HG03342 (cell line): ENCODE data around the gene ALPL.

Source experiments
- ATAC-seq: cut with Tn5 transposase; IDR thresholded peaks from one replicate; pipeline ENCODE4 v1.9.1; 2021; ENCODE audit warnings: mild to moderate bottlenecking, moderate library complexity; ENCODE audit not compliant: unreplicated experiment

Gene ALPL

DNA sequence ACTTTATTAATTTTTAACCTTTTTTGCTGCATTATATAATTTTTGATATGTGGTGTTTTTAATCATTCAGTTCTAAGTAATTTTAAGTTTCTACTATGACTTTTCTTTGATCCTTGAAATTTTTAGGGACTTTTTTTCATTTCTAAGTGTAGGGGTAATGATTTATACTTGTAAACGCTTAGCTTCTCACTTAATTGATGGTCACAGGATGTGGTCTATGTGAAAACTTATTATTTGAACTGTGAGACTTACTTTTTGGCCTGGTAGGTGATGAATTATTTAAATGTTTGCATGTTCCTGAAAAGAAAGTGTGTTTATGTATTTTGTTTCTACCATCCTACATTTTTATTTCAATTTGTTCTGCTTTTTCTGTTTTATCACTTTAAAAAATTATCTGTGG, 17.2 kb downstream of the ALPL start:
- ATAC-seq, result no peak

GRCh38 chr1:21530368-21531016, 21.3 kb downstream of the ALPL start:
- no peak for ATAC-seq

DNA sequence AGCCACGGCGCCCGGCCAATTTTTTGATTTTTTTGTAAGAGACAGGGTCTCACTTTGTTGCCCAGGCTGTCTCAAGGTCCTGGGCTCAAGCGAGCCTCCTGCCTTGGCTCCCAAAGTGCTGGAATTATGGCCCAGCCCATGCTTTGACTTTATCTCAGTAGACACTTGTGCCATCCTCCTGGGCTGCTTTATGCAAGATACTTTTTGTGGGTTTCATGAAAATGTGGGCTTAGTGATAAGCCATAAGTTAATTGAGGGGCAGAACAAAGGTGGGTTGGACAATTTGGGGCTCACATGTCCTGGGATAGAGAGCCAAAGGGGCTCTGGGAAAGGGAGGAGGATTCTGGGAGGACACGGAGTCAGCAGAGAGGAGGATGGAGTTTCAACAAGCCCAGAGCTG, 22.0 kb downstream of the ALPL start:
- no peak for ATAC-seq

DNA sequence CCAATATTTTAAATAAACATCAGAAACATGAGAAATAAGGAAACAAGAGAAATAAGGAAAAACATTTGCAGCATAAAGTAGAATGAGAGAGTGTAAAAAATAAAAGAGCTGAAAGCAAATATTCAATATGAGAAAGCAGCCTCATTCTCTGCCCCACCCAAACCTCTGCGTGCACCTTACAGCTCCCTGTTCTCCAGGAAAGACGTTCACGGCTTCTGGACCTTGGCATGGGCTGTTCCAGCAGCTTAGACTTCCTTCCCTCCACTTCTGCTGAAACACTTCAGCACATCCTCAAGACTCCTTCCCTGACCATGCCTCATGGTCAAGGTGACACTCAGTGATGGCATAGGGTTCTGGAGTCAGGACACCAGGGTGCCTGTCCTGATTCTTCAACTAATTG, 23.3 kb downstream of the ALPL start:
- no peak for ATAC-seq

DNA sequence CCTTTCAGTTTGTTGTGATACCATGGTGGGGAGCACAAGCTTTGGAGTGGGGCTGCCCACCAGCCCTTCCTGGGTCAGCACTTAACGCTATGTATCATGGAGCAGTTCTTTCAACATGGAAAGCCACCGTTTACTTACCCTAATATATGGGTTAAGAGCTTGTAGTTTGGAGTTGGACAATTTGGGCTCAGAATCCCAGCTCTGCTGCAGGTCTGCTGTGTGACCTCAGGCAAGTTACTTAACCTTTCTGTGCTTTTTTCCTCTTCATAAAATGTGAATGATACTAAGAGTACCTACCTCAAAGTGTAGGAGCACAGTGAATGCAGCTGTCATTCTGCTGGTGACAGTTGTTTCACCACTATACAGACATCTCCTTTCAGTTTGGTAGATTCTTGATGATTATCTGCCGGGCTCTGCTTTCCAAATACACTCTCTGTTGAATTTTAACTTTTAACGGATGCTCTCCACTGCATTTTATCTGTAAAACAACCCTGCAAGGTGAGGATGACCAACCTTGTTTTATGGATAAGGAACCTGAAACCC, 23.8 kb downstream of the ALPL start:
- ATAC-seq, result no peak

- ATAC-seq, result no peak
These were observed 24.9 kb downstream of the ALPL start for GRCh38 chr1:21534146-21534545.

DNA sequence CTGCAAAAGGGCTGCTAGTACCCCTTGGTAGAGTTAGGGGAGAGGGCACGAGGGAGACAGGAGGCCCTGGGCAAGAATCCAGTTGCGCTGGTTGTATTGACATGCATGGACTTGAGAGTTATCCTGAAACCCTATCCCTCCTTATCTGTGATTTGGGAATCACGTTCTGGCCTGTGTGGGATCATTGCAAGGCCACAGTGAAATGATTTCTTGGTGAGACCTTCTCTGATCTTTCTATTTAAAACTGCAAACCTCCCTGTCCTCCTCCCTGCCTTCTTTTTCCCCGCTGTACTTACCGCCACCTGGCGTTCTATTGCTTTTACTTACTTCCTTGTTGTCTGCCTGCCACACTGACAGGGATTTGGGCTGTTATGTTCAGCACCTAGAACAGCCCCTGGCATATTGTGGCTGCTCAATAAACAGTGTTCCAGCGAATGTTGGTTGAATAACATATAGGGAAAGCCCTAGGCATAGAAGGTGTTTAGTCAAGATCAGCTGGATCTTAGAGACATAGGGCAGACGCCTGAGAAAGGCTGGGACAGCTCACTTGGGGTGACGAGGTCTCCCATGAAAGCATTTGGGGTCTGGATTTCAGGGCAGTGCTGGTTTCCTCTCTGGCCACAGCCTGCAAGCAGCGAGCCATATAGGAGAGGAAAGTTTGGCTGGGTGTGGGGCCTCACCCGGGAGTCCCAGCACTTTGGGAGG, 25.6 kb downstream of the ALPL start:
- ATAC-seq, result no peak

DNA sequence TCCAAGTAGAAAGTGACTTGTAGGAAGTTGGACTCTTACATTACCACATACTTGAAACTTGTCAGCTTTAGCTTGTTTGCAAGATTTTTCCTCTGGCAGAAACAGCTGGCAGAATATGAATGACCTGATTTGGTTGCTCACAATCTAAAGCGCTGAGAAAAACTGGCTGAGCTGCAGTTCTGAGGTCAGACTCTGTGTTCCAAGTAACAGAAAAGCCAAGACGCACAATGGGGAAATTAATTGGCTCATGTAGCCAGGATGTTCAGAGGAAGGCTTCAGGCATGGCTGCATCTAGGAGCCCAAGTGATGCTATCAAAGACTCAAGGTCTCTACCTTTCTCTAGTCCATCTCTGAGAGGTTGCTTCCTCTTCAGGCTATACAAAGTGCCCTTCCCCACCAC, 27.0 kb downstream of the ALPL start:
- ATAC-seq, result no peak

DNA sequence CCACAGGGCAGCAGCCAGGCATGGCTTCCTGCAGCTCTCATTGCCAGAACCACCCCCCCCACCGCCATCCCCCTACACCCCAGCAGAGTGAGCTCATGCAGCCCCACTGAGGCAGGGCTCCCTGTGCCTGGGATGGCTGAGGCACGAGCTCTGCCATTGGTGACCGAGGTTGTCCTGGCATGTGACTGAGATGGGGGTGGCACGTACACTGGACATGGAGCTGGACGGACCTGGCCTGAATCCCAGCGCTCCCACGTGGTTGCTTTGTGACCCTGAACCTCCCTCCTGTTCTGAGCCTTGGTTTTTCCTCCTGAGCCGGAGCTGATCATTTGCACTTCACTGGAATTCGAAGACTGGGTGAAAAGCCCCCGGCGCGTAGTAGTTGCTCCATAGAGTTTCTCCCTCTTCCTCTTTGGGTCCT, 28.3 kb downstream of the ALPL start:
- ATAC-seq, result no peak

DNA sequence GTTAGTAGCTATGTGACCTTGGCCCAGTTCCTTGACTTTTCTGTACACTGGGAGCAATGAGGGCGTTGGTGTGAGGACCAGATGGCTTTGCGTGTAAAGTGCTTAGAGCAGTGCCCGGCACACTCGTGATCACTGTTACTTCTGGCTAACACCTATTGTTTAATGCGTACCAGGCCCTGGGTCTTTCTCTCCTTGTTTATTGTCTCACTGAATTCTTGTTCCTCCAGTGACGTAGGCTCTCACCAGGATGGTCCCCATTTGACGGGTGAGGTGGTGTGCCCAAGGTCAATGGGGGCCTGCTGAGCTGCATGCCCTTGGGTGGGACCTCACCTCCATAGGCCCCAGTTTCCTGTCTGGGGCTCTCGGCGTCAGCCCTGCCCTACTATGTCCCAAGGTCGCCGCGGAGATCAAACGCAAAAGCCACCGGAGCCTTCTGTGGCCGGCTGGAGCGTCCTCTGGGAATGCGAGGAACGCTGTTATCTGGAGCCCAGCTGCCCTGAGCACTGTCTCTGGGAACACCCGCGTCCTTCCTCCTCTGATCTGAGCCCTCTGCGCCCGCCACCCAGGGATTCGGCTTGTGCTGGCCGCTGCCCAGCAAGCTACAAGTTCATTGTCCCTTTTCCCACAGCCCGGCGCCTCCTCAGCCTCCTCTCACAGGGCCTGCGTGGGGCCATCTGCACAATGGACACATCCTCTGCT, 28.9 kb downstream of the ALPL start:
- no peak for ATAC-seq

GRCh38 chr1:21539933-21540332, 30.7 kb downstream of the ALPL start:
- ATAC-seq, result no peak

GRCh38 chr1:21541329-21541728, 32.1 kb downstream of the ALPL start:
- ATAC-seq, result no peak

DNA sequence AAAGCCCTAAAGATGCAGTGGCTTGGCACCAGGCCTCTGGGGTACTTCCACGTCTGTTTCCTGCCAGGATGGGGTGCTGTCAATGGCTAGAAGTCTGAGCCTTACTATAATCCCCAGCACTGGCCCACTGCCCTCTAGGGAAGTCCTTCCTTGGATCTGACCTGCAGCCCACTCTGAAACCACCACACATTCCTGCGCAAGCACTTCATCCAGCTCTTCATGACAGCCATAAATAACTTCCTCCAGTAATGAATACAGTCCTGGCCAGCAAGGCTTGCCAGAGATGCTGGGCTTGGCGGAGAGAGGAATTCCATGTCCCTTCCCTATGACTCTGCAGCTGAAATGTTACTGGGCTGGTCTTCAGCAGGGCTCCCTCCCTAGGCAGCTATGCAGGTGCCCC, 32.6 kb downstream of the ALPL start:
- no peak for ATAC-seq

DNA sequence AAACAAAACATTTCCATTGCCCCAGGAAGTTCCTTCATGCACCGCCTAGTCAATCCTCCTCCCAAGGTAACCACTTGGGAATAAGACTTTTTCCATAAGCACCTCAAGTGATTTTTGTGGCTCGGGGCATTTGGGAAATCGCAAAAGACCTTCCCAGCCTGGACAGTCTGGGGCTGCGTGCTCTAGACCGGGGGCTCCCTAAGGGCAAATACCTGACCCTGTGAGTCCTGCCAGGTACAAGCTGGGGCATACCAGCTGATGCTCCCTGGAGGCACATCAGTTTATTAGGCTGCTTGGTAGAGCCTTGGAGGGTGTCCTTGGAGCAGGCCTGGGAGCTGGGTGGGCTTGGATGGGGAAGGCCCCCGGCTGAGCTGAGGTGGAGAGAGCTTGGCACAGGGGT, 34.4 kb downstream of the ALPL start:
- no peak for ATAC-seq

DNA sequence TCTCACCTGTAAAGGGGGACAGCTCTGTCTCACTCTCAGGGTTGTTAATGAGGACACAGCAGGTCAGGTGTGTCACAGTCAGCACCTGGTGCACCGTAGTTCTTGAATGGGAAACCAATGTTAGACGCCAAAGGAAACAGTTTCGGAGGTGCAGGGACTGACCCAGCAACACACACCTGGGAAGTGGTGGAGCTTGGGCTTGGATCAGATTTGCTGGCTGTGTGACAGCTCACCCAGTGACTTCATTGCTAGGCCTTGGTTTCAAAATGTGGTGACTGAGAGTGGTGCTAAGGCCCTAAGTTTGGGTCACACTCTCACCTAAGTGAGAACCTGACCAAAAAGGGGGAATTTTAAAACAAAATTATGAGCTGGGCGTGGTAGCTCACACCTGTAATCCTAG, 34.9 kb downstream of the ALPL start:
- ATAC-seq, result no peak

GRCh38 chr1:21546122-21546825, 37.1 kb downstream of the ALPL start:
- no peak for ATAC-seq

- no peak for ATAC-seq
These were observed 38.7 kb downstream of the ALPL start for GRCh38 chr1:21547876-21548275.

- ATAC-seq, result no peak
These were observed 40.9 kb downstream of the ALPL start for GRCh38 chr1:21550097-21550496.

DNA sequence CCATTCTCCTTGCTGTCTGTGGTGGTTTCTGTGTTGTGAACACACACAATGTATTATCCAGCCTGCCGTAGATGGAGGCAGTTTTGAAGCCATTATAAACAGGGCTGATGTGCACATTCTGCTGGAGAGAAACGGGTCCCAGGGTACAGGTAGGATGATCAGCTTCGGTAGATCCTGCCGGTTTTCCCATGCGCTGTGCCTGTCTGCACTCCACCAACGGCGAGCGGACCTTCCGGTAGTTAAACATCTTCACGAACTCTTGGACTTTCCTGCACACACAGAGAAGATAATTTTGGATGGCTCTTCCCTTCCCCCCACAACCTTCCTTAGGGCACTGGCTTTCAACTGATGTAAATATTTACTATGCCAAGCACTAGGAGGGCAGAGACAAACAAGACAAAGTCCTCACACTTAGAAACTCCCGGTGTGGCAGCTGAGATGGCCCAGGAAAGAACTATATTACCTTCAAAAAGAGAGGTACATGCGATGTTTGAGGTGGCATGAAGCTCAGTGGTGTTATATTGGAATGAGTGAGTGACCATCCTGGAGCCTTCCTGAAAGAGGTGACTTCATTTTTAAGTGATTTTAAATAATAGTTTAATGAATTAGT, 41.7 kb downstream of the ALPL start:
- ATAC-seq, result no peak

- ATAC-seq, result no peak
These were observed 43.5 kb downstream of the ALPL start for GRCh38 chr1:21552715-21553114.
